Testis (tissue), 2 donors: ENCODE measurements around the gene DNAAF2.

ENCODE experiments used
- CTCF ChIP-seq, 3 experiments: fragments of 450-650 bp in 2 of 3; fragments of 200-600 bp in 1 of 3; sonication (generic) in 1 of 3; IDR thresholded peaks; one replicate each; pipeline ENCODE4 v1.5.1; 2016 to 2019; ENCODE audit warnings: antibody characterized with exemption in 3 of 3, mild to moderate bottlenecking in 2 of 3, moderate library complexity in 1 of 3
- POLR2A ChIP-seq: fragments of 450-650 bp; IDR thresholded peaks from one replicate; pipeline ENCODE4 v1.6.1; 2017; ENCODE audit warnings: antibody characterized with exemption, mild to moderate bottlenecking, moderate library complexity

GRCh38 chr14:49612251-49612650, 22.8 kb downstream of the DNAAF2 start:
- TF ChIP-seq CTCF (IDR thresholded peaks at IDR 0.05) (no peak), POLR2A (no peak)
